HepG2 (cell line): Measurements from ENCODE around the gene GNPNAT1. TPM values are rescaled to one million over a fixed set of nuclear protein-coding genes. Genes with fewer than 3 reads are reported as not detected.

Experiments used
- ARID3A ChIP-seq: IDR thresholded peaks from 2 replicates; pipeline ENCODE4 v1.6.1; 2012; ENCODE audit warnings: low read depth, low read length, improper control_type of control experiment
- ARNT ChIP-seq: fragments of 450-650 bp; IDR thresholded peaks from 2 replicates; pipeline ENCODE4 v1.6.1; 2017
- ARNTL ChIP-seq: sonication (generic); formaldehyde crosslinking; IDR thresholded peaks from 2 replicates; pipeline ENCODE4 v1.4.0; 2020; ENCODE audit warnings: mild to moderate bottlenecking, missing genetic modification reagents
- CEBPG ChIP-seq: IDR thresholded peaks from 2 replicates; pipeline ENCODE4 v1.6.1; 2016
- ELF1 ChIP-seq: sonication (generic); formaldehyde crosslinking; IDR thresholded peaks from 2 replicates; pipeline ENCODE4 v1.4.0; 2020; ENCODE audit warnings: missing genetic modification reagents
- FOXO1 ChIP-seq: sonication (generic); formaldehyde crosslinking; IDR thresholded peaks from 2 replicates; pipeline ENCODE4 v1.4.0; 2020; ENCODE audit warnings: missing genetic modification reagents
- HHEX ChIP-seq: IDR thresholded peaks from 2 replicates; pipeline ENCODE4 v1.6.1; 2016; ENCODE audit warnings: control low read depth
- HNF1A ChIP-seq, 2 experiments: sonication (generic) in 1 of 2; formaldehyde crosslinking in 1 of 2; IDR thresholded peaks; 2 replicates each; pipeline versions ENCODE4 v1.4.0 to v1.6.1; 2016 to 2020; ENCODE audit warnings: borderline replicate concordance in 1 of 2, low read depth in 1 of 2, mild to moderate bottlenecking in 1 of 2, missing genetic modification reagents in 1 of 2
- KDM5A ChIP-seq: fragments of 200-600 bp; sonication (generic); IDR thresholded peaks from 2 replicates; pipeline ENCODE4 v1.7.0; 2018; ENCODE audit warnings: antibody characterized with exemption, mild to moderate bottlenecking, low read length, borderline replicate concordance
- MBNL3 ChIP-seq: fragments of 250-450 bp; sonication (Bioruptor Pico); conservative IDR thresholded peaks from 2 replicates; pipeline ENCODE4 v1.8.0; 2022; ENCODE audit warnings: mild to moderate bottlenecking, inconsistent platforms
- MED13 ChIP-seq: sonication (generic); formaldehyde crosslinking; IDR thresholded peaks from 2 replicates; pipeline ENCODE4 v1.5.0; 2020; ENCODE audit warnings: missing genetic modification reagents
- NCOR1 ChIP-seq: fragments of 200-600 bp; sonication (generic); IDR thresholded peaks from 2 replicates; pipeline ENCODE4 v1.7.0; 2017; ENCODE audit warnings: antibody characterized with exemption, low read length, borderline replicate concordance
- NFKB2 ChIP-seq: sonication (generic); formaldehyde crosslinking; IDR thresholded peaks from 2 replicates; pipeline ENCODE4 v1.4.0; 2020; ENCODE audit warnings: missing genetic modification reagents, borderline replicate concordance
- NFKBIZ ChIP-seq: IDR thresholded peaks from 2 replicates; pipeline ENCODE4 v1.6.1; 2018; ENCODE audit warnings: missing genetic modification reagents, missing compliant biosample characterization
- RFX3 ChIP-seq: IDR thresholded peaks from 2 replicates; pipeline ENCODE4 v1.6.1; 2016; ENCODE audit warnings: missing biosample characterization, missing genetic modification reagents
- SMAD3 ChIP-seq: sonication (generic); formaldehyde crosslinking; IDR thresholded peaks from 2 replicates; pipeline ENCODE4 v1.4.0; 2020; ENCODE audit warnings: missing genetic modification reagents
- ZFY ChIP-seq: sonication (generic); formaldehyde crosslinking; IDR thresholded peaks from 2 replicates; pipeline ENCODE4 v1.4.0; 2020; ENCODE audit warnings: missing genetic modification reagents
- ZNF431 ChIP-seq: sonication (generic); formaldehyde crosslinking; IDR thresholded peaks from 2 replicates; pipeline ENCODE4 v1.9.0; 2022; ENCODE audit warnings: missing genetic modification reagents, low read depth, mild to moderate bottlenecking, borderline replicate concordance
- ZNF510 ChIP-seq: sonication (generic); formaldehyde crosslinking; IDR thresholded peaks from 2 replicates; pipeline ENCODE4 v1.4.0; 2020; ENCODE audit warnings: low read depth, mild to moderate bottlenecking, missing genetic modification reagents
- polyA plus RNA-seq, 8 experiments: library from polyadenylated mRNA; depleted of rRNA in 3 of 8; stranded (reverse) in 7 of 8; unstranded in 1 of 8; fragments of >200 nt; fragmentation: Illumina TruSeq in 4 of 8; extraction: Trizol in 4 of 8; gene quantifications; 2 replicates each; pipeline versions ENCODE4 v1.2.1 to v1.2.3, GENCODE V29; 2011 to 2016; ENCODE audit warnings: low read depth in 4 of 8, missing spikeins in 1 of 8, mixed read lengths in 1 of 8; ENCODE audit not compliant: insufficient read depth in 1 of 8
- total RNA-seq, 5 experiments: library from RNA; depleted of rRNA; stranded (reverse); fragments of >200 nt; fragmentation: Illumina TruSeq; extraction: Trizol; gene quantifications; 2 replicates each; pipeline ENCODE4 v1.2.3, GENCODE V29; 2016; ENCODE audit warnings: low read depth in 1 of 5
- TF ChIP-seq, protein P1 (sequence below): sonication (generic); IDR thresholded peaks from 2 replicates; pipeline ENCODE4 v1.6.1; 2016; ENCODE audit warnings: low read depth, borderline replicate concordance
- TF ChIP-seq, protein P2 (sequence below): sonication (generic); formaldehyde crosslinking; IDR thresholded peaks from 2 replicates; pipeline ENCODE4 v1.5.1; 2020; ENCODE audit warnings: missing genetic modification reagents, mild to moderate bottlenecking, borderline replicate concordance

The GNPNAT1 gene
- total and polyA plus RNA-seq, 2 of the 13 experiments (the other 11 are each of a cell fraction or from before 2014, with no cell fraction given): 38.3 to 54.9 TPM

DNA sequence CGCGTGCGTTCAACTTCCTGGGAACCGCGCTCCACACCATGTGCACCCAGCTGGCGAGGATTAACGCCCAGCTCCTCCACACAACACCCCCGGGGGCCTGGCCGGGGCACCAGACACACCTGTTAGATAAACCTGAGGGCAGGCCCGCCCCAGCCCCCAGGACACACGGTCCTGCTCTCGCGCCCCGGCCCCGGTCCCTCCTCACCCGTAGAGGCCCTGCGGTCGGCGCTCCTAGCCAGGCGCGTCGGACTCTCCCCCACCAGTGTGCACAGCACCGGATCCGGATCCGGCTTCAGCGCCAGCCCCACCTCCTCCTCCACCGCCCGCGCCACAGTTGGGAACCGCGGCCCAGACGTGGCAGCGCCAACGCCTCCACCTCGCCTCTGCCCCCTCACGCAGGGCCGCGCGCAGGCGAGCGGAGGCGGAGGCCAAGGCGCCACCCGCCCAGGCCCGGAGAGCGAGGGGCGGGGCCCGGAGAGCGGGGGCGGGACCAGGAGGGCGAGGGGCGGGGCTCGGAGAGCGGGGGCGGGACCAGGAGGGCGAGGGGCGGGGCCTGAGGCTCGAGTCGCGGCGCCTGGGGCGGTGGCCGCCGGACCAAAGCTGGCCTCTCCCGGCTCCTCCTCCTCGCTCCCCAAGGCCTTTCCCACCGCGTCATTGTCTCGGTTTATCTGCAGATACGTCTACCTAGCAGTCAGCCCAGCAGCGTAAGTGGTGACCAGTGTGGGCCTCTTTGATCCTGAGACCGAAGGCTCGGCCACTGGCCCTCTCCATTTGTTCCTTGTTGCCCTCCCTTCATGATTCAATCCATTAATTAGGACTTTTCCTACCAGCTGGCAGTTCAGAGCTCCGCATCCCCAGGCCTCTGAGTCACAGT lies at the start of gene GNPNAT1 (continued):
- TF ChIP-seq, protein P1, sequence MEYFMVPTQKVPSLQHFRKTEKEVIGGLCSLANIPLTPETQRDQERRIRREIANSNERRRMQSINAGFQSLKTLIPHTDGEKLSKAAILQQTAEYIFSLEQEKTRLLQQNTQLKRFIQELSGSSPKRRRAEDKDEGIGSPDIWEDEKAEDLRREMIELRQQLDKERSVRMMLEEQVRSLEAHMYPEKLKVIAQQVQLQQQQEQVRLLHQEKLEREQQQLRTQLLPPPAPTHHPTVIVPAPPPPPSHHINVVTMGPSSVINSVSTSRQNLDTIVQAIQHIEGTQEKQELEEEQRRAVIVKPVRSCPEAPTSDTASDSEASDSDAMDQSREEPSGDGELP: peak; percentile 69
- TF ChIP-seq NFKB2 (CRISPR knock-in tag): peak; percentile 97; the same call in 1 of the 2 replicates
- no peak for TF ChIP-seq HHEX (CRISPR knock-in tag)
- peak; percentile 96 for TF ChIP-seq ZFY
- no peak for TF ChIP-seq KDM5A
- TF ChIP-seq SMAD3 (CRISPR knock-in tag): no peak; the same call in 1 of the 2 replicates
- peak; percentile 49 for TF ChIP-seq FOXO1 (CRISPR knock-in tag)
- no peak for TF ChIP-seq RFX3 (CRISPR knock-in tag)
- TF ChIP-seq NFKBIZ (CRISPR knock-in tag): no peak
- TF ChIP-seq CEBPG (CRISPR knock-in tag): peak; percentile 31; the same call in 1 of the 2 replicates
- peak; percentile 79; the same call in 1 of the 2 replicates for TF ChIP-seq ZNF431 (CRISPR knock-in tag)
- peak; percentile 81 for TF ChIP-seq ZNF510 (CRISPR knock-in tag)
- no peak for TF ChIP-seq HNF1A (IDR thresholded peaks at IDR 0.05; ENCODE audit: low read depth)
- peak; percentile 68; the same call in 1 of the 2 replicates for TF ChIP-seq HNF1A (CRISPR knock-in tag; IDR thresholded peaks at IDR 0.05; ENCODE audit: borderline replicate concordance)
- TF ChIP-seq ARNT: no peak
- no peak for TF ChIP-seq NCOR1
- 0 out of 2 replicates have a peak, but pooled peaks have one; percentile 14 for TF ChIP-seq ARID3A
- TF ChIP-seq, protein P2, sequence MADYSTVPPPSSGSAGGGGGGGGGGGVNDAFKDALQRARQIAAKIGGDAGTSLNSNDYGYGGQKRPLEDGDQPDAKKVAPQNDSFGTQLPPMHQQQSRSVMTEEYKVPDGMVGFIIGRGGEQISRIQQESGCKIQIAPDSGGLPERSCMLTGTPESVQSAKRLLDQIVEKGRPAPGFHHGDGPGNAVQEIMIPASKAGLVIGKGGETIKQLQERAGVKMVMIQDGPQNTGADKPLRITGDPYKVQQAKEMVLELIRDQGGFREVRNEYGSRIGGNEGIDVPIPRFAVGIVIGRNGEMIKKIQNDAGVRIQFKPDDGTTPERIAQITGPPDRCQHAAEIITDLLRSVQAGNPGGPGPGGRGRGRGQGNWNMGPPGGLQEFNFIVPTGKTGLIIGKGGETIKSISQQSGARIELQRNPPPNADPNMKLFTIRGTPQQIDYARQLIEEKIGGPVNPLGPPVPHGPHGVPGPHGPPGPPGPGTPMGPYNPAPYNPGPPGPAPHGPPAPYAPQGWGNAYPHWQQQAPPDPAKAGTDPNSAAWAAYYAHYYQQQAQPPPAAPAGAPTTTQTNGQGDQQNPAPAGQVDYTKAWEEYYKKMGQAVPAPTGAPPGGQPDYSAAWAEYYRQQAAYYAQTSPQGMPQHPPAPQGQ (CRISPR knock-in tag): no peak
- peak; percentile 46; the same call in 1 of the 2 replicates for TF ChIP-seq ELF1 (CRISPR knock-in tag)
- TF ChIP-seq MBNL3 (CRISPR knock-in tag): no peak
- TF ChIP-seq ARNTL (CRISPR knock-in tag): 0 out of 2 replicates have a peak, but pooled peaks have one; percentile 57
- TF ChIP-seq MED13: peak; percentile 46; the same call in 1 of the 2 replicates
